Ammon's horn (tissue), 1 donor: Measurements from ENCODE around the gene LRCH1.

Experiments
- DNase-seq: peaks from one replicate; pipeline ENCODE4 v3.0.0-alpha.2; 2016; ENCODE audit warnings: low spot score

LRCH1 gene

DNA sequence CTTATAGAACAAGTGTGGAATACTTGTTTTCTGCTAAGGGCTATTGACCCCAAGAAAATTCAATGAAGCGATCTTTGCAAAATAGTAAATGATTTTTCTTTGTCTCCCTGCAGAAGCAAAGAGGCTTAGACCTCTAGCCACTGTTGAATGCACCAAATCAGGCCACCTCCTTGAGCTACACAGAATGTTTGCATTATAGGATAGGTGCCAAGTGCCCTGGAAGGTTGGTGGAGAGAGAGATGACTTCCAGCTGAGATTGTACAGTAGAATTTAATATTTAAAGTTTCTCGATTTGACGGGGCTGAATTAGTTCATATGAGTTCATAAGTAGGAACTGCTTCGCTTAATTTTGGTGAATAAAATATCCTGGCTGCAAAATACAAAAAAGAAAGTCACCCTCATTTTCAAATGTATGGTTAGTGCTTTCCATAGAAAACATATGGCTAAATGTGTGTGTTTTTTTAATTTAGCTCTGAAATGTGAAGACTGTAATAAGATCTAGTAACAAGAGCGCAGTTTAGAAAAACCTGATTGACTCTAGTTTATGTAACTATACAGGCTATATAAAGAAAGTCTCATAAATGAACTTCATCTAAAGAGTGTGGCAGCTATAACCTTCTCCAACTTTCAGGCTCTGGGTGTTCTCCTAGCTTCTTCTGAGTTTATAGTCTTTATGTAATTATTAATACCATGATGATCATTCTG lies 41.6 kb downstream of the LRCH1 start:
- DNase-seq: no peak

DNA sequence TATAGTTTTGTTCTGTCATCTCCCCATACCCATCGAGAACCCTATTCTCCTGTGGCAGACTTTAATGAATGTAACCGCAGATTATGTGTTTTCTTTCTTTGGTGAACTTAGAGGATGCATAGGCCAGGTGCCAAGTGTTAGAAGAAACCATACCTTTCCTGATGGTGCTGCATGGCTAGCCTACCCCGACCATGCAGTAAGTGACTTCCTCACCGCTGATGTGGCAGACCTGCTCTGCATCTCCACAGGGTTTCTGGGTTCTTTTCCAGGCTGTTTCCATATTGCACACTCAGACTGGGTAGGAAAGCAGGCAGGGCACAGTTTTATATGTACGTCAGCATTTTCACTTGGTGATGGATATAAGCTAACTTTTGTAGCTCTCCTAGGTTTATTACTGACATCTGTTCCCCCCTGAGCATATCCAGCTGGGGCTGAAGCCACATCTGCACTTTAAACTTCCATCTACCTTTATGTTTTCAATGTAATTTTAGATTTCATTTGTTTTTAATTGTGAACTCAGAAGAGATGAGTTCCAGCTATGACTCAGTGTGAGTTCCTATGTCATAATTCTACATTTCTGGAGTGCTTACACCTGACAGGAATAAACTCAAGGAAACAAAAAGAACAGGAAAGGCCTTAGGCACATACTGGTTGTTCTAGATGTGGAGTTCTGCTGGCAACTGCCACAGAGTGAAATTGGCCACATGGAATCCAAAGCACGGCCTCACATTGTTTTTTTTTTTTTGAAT lies 42.3 kb downstream of the LRCH1 start:
- DNase-seq: no peak

GRCh38 chr13:46595885-46596275 lies 42.9 kb downstream of the LRCH1 start:
- DNase-seq: no peak

- DNase-seq: no peak
Observed at GRCh38 chr13:46596466-46596865, 43.5 kb downstream of the LRCH1 start.

GRCh38 chr13:46598140-46598819 lies 45.3 kb downstream of the LRCH1 start:
- DNase-seq: peak; percentile 49

DNA sequence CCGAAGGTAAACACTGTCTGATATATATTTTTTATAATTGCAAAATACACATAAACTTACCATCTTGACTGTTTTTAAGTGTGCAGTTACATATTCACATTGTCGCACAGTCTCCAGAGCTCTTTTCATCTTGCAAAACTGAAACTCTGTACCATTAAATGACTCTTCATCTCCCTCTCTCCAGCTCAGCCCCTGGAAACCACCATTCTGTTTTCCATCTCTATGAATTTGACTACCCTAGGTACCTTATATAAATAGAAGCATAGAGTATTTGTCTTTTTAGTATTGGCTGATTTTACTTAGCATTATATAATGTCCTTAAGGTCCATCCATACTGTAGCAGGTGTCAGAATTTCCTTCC lies 45.8 kb downstream of the LRCH1 start:
- no peak for DNase-seq

GRCh38 chr13:46600943-46601311 lies 48.0 kb downstream of the LRCH1 start:
- DNase-seq: no peak

DNA sequence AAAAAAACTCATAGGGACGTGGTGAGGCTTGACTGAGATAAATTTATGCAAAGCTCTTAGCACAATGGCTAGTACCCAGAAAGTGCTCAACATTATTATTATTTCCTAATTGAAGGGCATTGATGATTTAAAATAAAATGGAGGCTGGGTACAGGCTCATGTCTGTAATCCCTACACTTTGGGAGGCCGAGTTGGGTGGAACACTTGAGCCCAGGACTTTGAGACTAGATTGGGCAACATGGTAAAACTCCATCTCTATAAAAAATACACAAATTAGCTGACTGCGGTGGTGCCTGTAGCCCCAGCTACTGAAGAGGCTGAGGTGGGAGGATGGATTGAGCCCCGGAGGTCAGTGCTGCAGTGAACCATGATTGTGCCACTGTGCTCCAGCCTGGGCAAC lies 49.6 kb downstream of the LRCH1 start:
- no peak for DNase-seq

DNA sequence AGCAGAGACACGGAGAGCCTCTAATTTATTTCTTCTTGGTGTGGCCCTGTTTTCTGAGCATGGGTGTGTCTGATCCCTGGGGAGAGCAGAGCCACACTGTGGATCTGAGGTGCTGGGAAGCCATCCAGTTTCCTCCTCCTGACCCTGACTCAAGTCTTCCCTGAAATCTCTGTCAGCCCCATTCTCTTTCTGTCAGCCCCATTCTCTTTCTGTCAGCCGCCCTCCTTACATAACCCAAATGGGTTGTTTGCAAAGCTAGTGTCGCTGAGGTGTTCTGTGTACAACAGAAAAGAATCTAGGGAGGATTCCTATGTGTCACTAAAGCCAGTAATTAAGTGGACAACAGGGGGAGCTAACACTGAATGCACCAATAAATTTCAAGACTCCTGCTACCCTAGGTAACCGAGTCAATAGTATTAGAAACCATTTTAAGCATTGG lies 50.2 kb downstream of the LRCH1 start:
- no peak for DNase-seq

GRCh38 chr13:46604226-46604990 lies 51.4 kb downstream of the LRCH1 start:
- DNase-seq: no peak

- DNase-seq: no peak
Observed at GRCh38 chr13:46605076-46605824, 52.3 kb downstream of the LRCH1 start.

- DNase-seq: peak; percentile 33
Observed at GRCh38 chr13:46605825-46606554, 53.0 kb downstream of the LRCH1 start.

- DNase-seq: no peak
Observed at GRCh38 chr13:46606970-46607369, 54.0 kb downstream of the LRCH1 start.

DNA sequence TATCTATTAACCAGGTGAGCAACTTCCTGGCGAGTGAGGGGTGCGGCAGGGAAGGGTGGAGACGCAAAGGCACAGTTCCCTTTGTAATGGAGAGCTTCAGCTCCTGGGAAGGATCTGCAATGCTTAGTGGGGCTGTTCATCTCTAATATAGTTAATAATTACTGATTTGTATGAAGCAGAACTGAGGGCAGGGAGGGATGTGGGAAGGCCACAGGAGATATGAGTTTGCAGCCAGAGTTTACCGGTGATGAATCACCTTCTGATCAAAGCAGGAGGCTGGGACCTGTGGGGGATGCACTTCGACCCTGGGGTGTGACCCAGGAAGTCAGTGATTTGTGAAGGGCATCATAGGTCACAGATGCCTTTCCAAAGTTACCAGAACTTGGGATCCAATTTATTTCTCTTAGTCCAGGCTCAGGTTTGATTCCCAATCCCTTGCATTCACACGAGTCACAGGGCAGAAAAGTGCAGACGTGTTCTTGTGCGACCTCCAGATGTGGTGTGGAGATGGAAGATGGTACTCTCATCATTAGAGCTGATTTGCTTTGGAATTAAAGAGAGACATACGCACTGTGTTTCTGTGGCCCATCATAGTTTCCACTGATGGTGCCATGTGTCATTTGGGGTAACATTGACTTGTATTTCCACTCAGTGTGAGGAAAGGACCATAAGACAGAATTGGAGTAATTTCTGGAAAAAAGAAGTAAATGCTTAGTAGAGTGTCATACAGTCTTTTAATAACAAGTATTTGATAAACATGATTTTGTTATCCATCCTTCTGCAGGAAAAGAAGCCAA lies 55.0 kb downstream of the LRCH1 start:
- no peak for DNase-seq

- no peak for DNase-seq
Observed at GRCh38 chr13:46609052-46609451, 56.1 kb downstream of the LRCH1 start.

DNA sequence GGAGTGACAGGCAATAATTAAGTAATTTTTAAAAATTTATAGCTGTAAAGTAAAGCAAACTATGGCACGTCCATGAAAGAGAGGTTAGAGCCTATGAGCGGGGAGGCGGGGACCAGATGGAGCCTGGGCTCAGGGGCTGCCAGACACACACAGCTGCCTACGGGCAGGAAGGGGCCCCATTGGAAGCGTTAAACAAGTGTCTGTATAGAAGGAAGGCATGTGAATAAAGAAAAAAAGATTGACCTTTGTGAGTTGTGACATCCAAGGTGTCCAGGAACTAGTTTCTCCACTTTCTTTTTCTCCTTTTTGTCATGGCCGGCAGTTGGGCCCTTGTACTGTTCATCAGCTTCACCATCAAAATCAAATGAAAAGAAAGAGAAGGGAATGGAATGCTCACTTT lies 56.8 kb downstream of the LRCH1 start:
- no peak for DNase-seq

GRCh38 chr13:46612267-46612666 lies 59.3 kb downstream of the LRCH1 start:
- DNase-seq: no peak

DNA sequence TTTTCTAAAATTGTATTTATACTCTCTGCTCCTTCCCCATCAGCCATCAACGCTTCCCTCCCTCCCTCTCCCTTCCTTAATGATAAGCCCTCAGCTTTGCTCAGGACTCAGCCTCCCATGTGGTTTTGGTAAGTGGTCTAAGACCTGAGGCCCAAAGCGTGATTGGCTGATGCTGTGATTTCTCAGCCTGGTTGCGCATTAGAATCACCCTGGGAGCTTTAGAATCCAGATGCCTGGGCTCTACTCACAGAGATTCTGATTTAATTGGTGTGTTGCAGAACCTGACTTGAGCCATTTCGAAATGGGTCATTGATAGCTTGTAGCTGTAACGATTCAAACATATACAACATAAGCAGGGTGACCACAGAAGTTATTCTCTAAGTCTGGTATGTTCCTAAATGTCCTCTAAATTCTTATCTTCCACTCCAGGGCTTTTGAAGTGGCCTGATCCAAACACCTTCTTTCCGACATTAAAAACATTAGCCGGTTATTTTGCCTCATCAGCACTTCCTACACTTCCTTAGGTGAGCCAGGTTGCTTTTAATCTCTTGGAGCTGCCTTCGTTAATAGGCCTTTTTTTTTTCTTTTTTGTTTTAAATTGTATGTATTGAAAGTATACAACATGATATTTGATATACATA lies 60.6 kb downstream of the LRCH1 start:
- DNase-seq: no peak

DNA sequence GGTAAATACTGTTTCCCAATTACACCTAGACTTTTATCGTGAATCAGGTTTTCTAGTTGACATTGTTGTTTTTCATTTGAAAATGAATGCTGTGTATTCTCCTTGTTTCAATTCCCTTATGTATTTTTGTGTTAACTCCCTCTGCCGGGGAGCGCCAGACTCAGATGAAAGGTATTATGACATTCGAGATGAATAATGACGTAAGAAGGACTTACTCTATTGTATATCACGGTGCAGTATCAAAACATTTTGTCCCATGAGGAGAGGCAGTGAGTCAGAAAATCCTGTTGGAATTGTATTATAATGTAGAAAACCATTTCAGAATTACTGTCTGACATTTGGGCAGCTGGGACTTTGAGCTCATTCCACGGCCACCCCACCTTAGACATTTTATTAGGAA lies 61.6 kb downstream of the LRCH1 start:
- DNase-seq: no peak
